Measurements from ENCODE around the gene SLC7A11. TPM values are rescaled to one million over a fixed set of nuclear protein-coding genes. Genes with fewer than 3 reads are reported as not detected.

Gene SLC7A11
- total and polyA plus RNA-seq, 2 of the 4 experiments (the other 2 are of a cell fraction), result 8.3 to 24.7 TPM

DNA sequence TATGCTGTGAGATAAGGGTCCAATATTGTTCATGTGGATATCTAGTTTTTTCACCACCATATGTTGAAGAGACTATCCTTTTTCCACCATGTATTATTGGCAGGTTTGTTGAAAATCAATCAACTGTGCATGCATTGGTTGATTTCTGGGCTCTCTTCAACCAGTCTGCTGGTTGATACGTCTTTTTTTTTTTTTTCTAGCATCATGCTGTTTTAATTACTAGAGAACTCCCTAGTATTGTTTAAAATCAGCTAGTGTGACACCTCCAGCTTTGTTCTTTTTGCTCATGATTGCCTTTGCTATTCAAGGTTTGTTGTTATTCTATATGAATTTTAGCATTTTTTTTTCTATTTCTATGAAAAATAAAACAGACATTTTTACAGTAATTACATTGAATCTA, 123.9 kb downstream of the SLC7A11 start:
- no CpG with 5 or more reads among the region's 1 CpG for WGBS, 2 experiments (ENCODE audit: extremely low coverage in 2 of 2, insufficient read length in 1 of 2)
- H4K91ac ChIP-seq (ENCODE audit: insufficient read depth, low read depth, low read length), result no peak overlapping the region
- ChIA-PET CTCF (interaction anchor here (0.6 kb wide), 1 partner anchor 9 kb away, joined by 3 read pairs; no protein-coding TSS in a partner anchor), POLR2A (ENCODE audit: unreplicated experiment) (no interaction called here)
- no peak for ATAC-seq (ENCODE audit: low read depth)
- H3K27ac ChIP-seq (ENCODE audit: insufficient read depth, low read length), result no peak overlapping the region
- no peak overlapping the region for H3K23ac ChIP-seq (ENCODE audit: low read depth, low read length)
- H3K4me2 ChIP-seq (ENCODE audit: low read depth, low read length), result no peak overlapping the region
- H3K4me3 ChIP-seq (ENCODE audit: insufficient read depth, low read depth, low read length), result no peak overlapping the region
- H3K14ac ChIP-seq (replicated peaks; ENCODE audit: low read depth, low read length), result no peak overlapping the region
- in situ Hi-C loops (cut with MboI; ENCODE audit: low sequenced_read_pairs), result no loop called here
- no peak overlapping the region for H2BK120ac ChIP-seq (ENCODE audit: low read depth, low read length)
- no peak overlapping the region for H2AK9ac ChIP-seq (replicated peaks; ENCODE audit: low read depth, low read length, poor library complexity)
- H3K9me1 ChIP-seq (ENCODE audit: insufficient read depth, low read length), result no peaks in the 10 kb centered on the region
- no peak overlapping the region for H4K8ac ChIP-seq (ENCODE audit: low read depth in 2 of 2, low read length in 2 of 2)
- no peaks in the 10 kb centered on the region for H3K36me3 ChIP-seq (ENCODE audit: control insufficient read depth, insufficient read depth, low read length)
- H2BK5ac ChIP-seq (ENCODE audit: low read depth, low read length, poor library complexity, severe bottlenecking), result no peak overlapping the region
- no peaks in the 10 kb centered on the region for H4K20me1 ChIP-seq (ENCODE audit: insufficient read depth, low read length)
- H3K18ac ChIP-seq (ENCODE audit: low read depth, low read length), result no peak overlapping the region
- no peaks in the 10 kb centered on the region for H3K9me3 ChIP-seq (ENCODE audit: control insufficient read depth, insufficient read depth, low read length)
- BruUV-seq (replicated peaks), result no TSS peak
- no peaks in the 10 kb centered on the region for H3K79me1 ChIP-seq (ENCODE audit: low read depth in 1 of 2, low read length in 2 of 2)
- dilution Hi-C loops (cut with HindIII; ENCODE audit: low sequenced_read_pairs, unreplicated experiment), result no loop called here
- no peak overlapping the region for H2AK5ac ChIP-seq (ENCODE audit: low read depth, low read length)
- no peak overlapping the region for H3K4ac ChIP-seq (ENCODE audit: low read depth, low read length)
- TF ChIP-seq USF2 (IDR thresholded peaks at IDR 0.05; ENCODE audit: low read depth, low read length) (no peak), MAFK (IDR thresholded peaks at IDR 0.05; ENCODE audit: low read depth, low read length) (no peak), BHLHE40 (IDR thresholded peaks at IDR 0.05; ENCODE audit: low read depth, low read length) (no peak), CHD1 (IDR thresholded peaks at IDR 0.05; ENCODE audit: low read depth, low read length) (no peak), POLR2A (IDR thresholded peaks at IDR 0.05; ENCODE audit: low read depth, low read length) (no peak), NFE2L2 (IDR thresholded peaks at IDR 0.05; ENCODE audit: low read depth, low read length) (no peak), RFX5 (IDR thresholded peaks at IDR 0.05; ENCODE audit: low read depth, low read length) (no peak), MAZ (IDR thresholded peaks at IDR 0.05; ENCODE audit: borderline replicate concordance, low read depth, low read length) (no peak), SMC3 (IDR thresholded peaks at IDR 0.05; ENCODE audit: low read depth, low read length) (no peak)
- TF ChIP-seq, protein P1, sequence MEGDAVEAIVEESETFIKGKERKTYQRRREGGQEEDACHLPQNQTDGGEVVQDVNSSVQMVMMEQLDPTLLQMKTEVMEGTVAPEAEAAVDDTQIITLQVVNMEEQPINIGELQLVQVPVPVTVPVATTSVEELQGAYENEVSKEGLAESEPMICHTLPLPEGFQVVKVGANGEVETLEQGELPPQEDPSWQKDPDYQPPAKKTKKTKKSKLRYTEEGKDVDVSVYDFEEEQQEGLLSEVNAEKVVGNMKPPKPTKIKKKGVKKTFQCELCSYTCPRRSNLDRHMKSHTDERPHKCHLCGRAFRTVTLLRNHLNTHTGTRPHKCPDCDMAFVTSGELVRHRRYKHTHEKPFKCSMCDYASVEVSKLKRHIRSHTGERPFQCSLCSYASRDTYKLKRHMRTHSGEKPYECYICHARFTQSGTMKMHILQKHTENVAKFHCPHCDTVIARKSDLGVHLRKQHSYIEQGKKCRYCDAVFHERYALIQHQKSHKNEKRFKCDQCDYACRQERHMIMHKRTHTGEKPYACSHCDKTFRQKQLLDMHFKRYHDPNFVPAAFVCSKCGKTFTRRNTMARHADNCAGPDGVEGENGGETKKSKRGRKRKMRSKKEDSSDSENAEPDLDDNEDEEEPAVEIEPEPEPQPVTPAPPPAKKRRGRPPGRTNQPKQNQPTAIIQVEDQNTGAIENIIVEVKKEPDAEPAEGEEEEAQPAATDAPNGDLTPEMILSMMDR (conservative IDR thresholded peaks at IDR 0.05; ENCODE audit: low read depth, low read length), result no peak
- no peaks in the 10 kb centered on the region for H3K27me3 ChIP-seq (ENCODE audit: control insufficient read depth, insufficient read depth, low read length)
- peaks cover 2% of the 10 kb centered on the region; the same call in 1 of the 2 replicates for H3K4me1 ChIP-seq (ENCODE audit: control insufficient read depth, insufficient read depth, low read length)
- no peak for DNase-seq
- H3K9ac ChIP-seq (ENCODE audit: low read depth, low read length), result no peak overlapping the region
- H3K56ac ChIP-seq (ENCODE audit: extremely low read depth, insufficient read depth, low read length), result no peak overlapping the region
- H2AFZ ChIP-seq (replicated peaks; ENCODE audit: low read length, poor library complexity), result no peak overlapping the region
- no peak overlapping the region for H2BK20ac ChIP-seq (ENCODE audit: low read depth, low read length)
- intact Hi-C loops (cut with micrococcal nuclease), result loop anchor here (5.0 kb wide), 1 partner anchor 39 kb away; no protein-coding TSS in a partner anchor
- H2BK15ac ChIP-seq (ENCODE audit: low read depth, low read length), result no peak overlapping the region
- H4K5ac ChIP-seq (ENCODE audit: low read depth, low read length), result no peak overlapping the region

All from IMR-90 (cell line).